Naive thymus-derived CD4-positive, alpha-beta T cell (primary cell): ENCODE results near the gene ABLIM3. TPM values are rescaled to one million over a fixed set of nuclear protein-coding genes. Genes with fewer than 3 reads are reported as not detected.

Source experiments
- ATAC-seq: fragments of 150-1000 bp; cut with Tn5 transposase; 2 replicates; pipeline ENCODE4 v1.10.0; 2021; ENCODE audit warnings: mild to moderate bottlenecking, moderate library complexity
- CTCF ChIA-PET: fragments of 350-600 bp; sonication (Branson Sonifier 250); formaldehyde crosslinking; loops from one replicate; lab custom pipeline; 2021; ENCODE audit warnings: antibody characterized with exemption; lab: Charles Lee
- POLR2A ChIA-PET: fragments of 350-600 bp; sonication (Branson Sonifier 250); formaldehyde crosslinking; loops from one replicate; lab custom pipeline; 2021; ENCODE audit warnings: antibody characterized with exemption, inconsistent platforms; lab: Charles Lee
- DNase-seq, 9 donors: peaks; one replicate each; pipeline versions ENCODE4 v3.0.0 to v3.0.0-alpha.2; 2020 to 2022; ENCODE audit warnings: mixed read lengths in 1 of 9
- H3K27ac ChIP-seq: one replicate; pipeline ENCODE4 v1.7.0; 2013; ENCODE audit warnings: mild to moderate bottlenecking, low read depth, low read length, moderate library complexity
- H3K27me3 ChIP-seq, 2 donors: one replicate each; pipeline ENCODE4 v1.7.0; 2013; ENCODE audit warnings: low read length in 2 of 2, mild to moderate bottlenecking in 2 of 2, moderate library complexity in 2 of 2; ENCODE audit not compliant: control insufficient read depth in 2 of 2, insufficient read depth in 2 of 2
- H3K36me3 ChIP-seq, 3 experiments: 1 replicate in 2 of 3; 2 replicates in 1 of 3; pipeline ENCODE4 v1.7.0; 2013; ENCODE audit warnings: low read length in 3 of 3, mild to moderate bottlenecking in 3 of 3, moderate library complexity in 1 of 3; ENCODE audit not compliant: insufficient read depth in 3 of 3, control insufficient read depth in 2 of 3
- H3K4me1 ChIP-seq, 2 donors: one replicate each; pipeline ENCODE4 v1.7.0; 2013; ENCODE audit warnings: low read length in 2 of 2, mild to moderate bottlenecking in 2 of 2, moderate library complexity in 1 of 2; ENCODE audit not compliant: control insufficient read depth in 2 of 2, insufficient read depth in 2 of 2
- H3K4me3 ChIP-seq: 2 replicates; pipeline ENCODE4 v1.7.0; 2013; ENCODE audit warnings: mild to moderate bottlenecking, low read length
- H3K9me3 ChIP-seq, 3 experiments: 1 replicate in 2 of 3; 2 replicates in 1 of 3; pipeline ENCODE4 v1.7.0; 2013; ENCODE audit warnings: low read length in 3 of 3; ENCODE audit not compliant: control insufficient read depth in 2 of 3
- H3K27ac Mint-ChIP-seq, 9 donors: one replicate each; pipeline ENCODE4 v1.8.0; 2020 to 2022; ENCODE audit warnings: mixed read lengths in 9 of 9, mild to moderate bottlenecking in 8 of 9, moderate library complexity in 5 of 9, inconsistent platforms in 2 of 9
- H3K27me3 Mint-ChIP-seq, 5 donors: one replicate each; pipeline ENCODE4 v1.8.0; 2021 to 2022; ENCODE audit warnings: mixed read lengths in 5 of 5, mild to moderate bottlenecking in 1 of 5
- H3K36me3 Mint-ChIP-seq, 5 donors: one replicate each; pipeline ENCODE4 v1.8.0; 2020 to 2022; ENCODE audit warnings: mixed read lengths in 5 of 5, mild to moderate bottlenecking in 3 of 5, inconsistent platforms in 1 of 5
- H3K4me1 Mint-ChIP-seq, 7 donors: one replicate each; pipeline ENCODE4 v1.8.0; 2020 to 2022; ENCODE audit warnings: mixed read lengths in 7 of 7, mild to moderate bottlenecking in 3 of 7, inconsistent platforms in 1 of 7
- H3K4me3 Mint-ChIP-seq, 10 donors: one replicate each; pipeline ENCODE4 v1.8.0; 2020 to 2022; ENCODE audit warnings: mild to moderate bottlenecking in 10 of 10, mixed read lengths in 10 of 10, moderate library complexity in 6 of 10, inconsistent platforms in 2 of 10
- H3K9me3 Mint-ChIP-seq, 11 donors: one replicate each; pipeline ENCODE4 v1.8.0; 2020 to 2022; ENCODE audit warnings: mixed read lengths in 11 of 11, mild to moderate bottlenecking in 4 of 11, inconsistent platforms in 1 of 11, moderate library complexity in 1 of 11
- intact Hi-C, 2 donors: fragments of 100-400 bp; cut with micrococcal nuclease; formaldehyde crosslinking; loops; one replicate each; pipeline ENCODE4 v1.15.1; 2023
- polyA plus RNA-seq, 2 donors: library from polyadenylated mRNA; unstranded; fragments of 300-500 nt; fragmentation: Illumina TruSeq; gene quantifications; one replicate each; pipeline ENCODE4 v1.2.3, GENCODE V29; 2021
- total RNA-seq, 6 experiments: library from RNA in 5 of 6; stranded (reverse) in 5 of 6; gene quantifications; 1 replicate in 5 of 6; 2 replicates in 1 of 6; pipeline ENCODE4 v1.2.3 and lab custom pipeline; 2021 to 2026

The ABLIM3 gene
- total and polyA plus RNA-seq, 7 experiments from 2014 or later: 0.08 to 1.3 TPM; not detected in 5

GRCh38 chr5:149217803-149218155 lies 76.5 kb downstream of the ABLIM3 start:
- DNase-seq: no peak
- peak overlapping the region in 1 of 9 donors; percentile 16 for H3K27ac Mint-ChIP-seq
- H3K4me3 Mint-ChIP-seq: no peak overlapping the region
- no peak overlapping the region for H3K27ac ChIP-seq
- no peaks in the 10 kb centered on the region for H3K27me3 ChIP-seq
- H3K36me3 Mint-ChIP-seq: no peaks in the 10 kb centered on the region
- H3K36me3 ChIP-seq: no peaks in the 10 kb centered on the region
- H3K9me3 Mint-ChIP-seq: no peaks in the 10 kb centered on the region
- H3K4me1 ChIP-seq: no peaks in the 10 kb centered on the region
- intact Hi-C loops: no loop called here
- no peak overlapping the region for H3K4me3 ChIP-seq
- no peaks in the 10 kb centered on the region for H3K9me3 ChIP-seq
- ChIA-PET CTCF (no interaction called here), POLR2A (no interaction called here)
- no peak for ATAC-seq
- H3K27me3 Mint-ChIP-seq: peaks cover 0 to 9% (median 2%) of the 10 kb centered on the region in 5 donors
- peaks cover 0 to 3% (median 0%) of the 10 kb centered on the region in 7 donors for H3K4me1 Mint-ChIP-seq

- H3K36me3 Mint-ChIP-seq: no peaks in the 10 kb centered on the region
- CTCF ChIA-PET: no interaction called here
- no peak for ATAC-seq
- H3K27ac Mint-ChIP-seq: no peak overlapping the region
- no peak overlapping the region for H3K27ac ChIP-seq
- H3K4me3 ChIP-seq: no peak overlapping the region
- H3K36me3 ChIP-seq: no peaks in the 10 kb centered on the region
- H3K4me1 ChIP-seq: no peaks in the 10 kb centered on the region
- intact Hi-C loops: no loop called here
- no peaks in the 10 kb centered on the region for H3K27me3 ChIP-seq
- no peaks in the 10 kb centered on the region for H3K9me3 ChIP-seq
- peaks cover 0 to 3% (median 0%) of the 10 kb centered on the region in 7 donors for H3K4me1 Mint-ChIP-seq
- POLR2A ChIA-PET: no interaction called here
- H3K27me3 Mint-ChIP-seq: peaks cover 0 to 9% (median 4%) of the 10 kb centered on the region in 5 donors
- no peak overlapping the region for H3K4me3 Mint-ChIP-seq
- DNase-seq: no peak
- H3K9me3 Mint-ChIP-seq: no peaks in the 10 kb centered on the region
These were observed 78.3 kb downstream of the ABLIM3 start for GRCh38 chr5:149219584-149219983.

DNA sequence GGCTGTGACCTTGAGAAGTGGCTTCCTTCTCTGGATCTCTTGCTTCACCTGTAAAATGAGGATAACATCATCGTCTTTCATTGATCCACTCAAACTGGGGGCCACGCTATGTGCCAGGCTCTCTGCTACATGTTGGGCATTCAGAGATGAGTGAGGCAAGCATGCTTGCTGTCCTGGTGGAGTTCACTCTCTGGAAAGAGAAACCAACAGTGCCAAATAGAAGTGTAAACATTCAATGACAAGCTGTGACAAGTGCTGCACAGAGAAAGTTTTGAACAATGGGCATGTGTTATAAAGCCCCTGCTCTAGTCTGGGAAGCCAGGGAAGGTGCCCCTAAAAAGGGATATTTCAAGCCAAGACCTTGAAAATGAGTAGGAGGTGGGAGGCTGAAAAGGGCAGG lies 79.5 kb downstream of the ABLIM3 start:
- no peaks in the 10 kb centered on the region for H3K9me3 Mint-ChIP-seq
- Histone ChIP-seq H3K27ac (no peak overlapping the region), H3K9me3 (no peaks in the 10 kb centered on the region), H3K27me3 (no peaks in the 10 kb centered on the region), H3K4me3 (no peak overlapping the region), H3K36me3 (no peaks in the 10 kb centered on the region), H3K4me1 (no peaks in the 10 kb centered on the region)
- peaks cover 0 to 3% (median 0%) of the 10 kb centered on the region in 7 donors for H3K4me1 Mint-ChIP-seq
- H3K4me3 Mint-ChIP-seq: no peak overlapping the region
- ChIA-PET POLR2A (no interaction called here), CTCF (interaction anchor here (0.6 kb wide), 1 partner anchor 90 kb away, joined by 3 read pairs; no protein-coding TSS in a partner anchor)
- DNase-seq (no peak), ATAC-seq (no peak)
- peaks cover 0 to 9% (median 4%) of the 10 kb centered on the region in 5 donors for H3K27me3 Mint-ChIP-seq
- H3K36me3 Mint-ChIP-seq: no peaks in the 10 kb centered on the region
- intact Hi-C loops: no loop called here
- no peak overlapping the region for H3K27ac Mint-ChIP-seq

GRCh38 chr5:149221326-149221725 lies 80.0 kb downstream of the ABLIM3 start:
- H3K4me1 Mint-ChIP-seq: peaks cover 0 to 3% (median 0%) of the 10 kb centered on the region in 7 donors
- Histone ChIP-seq H3K9me3 (no peaks in the 10 kb centered on the region), H3K27me3 (no peaks in the 10 kb centered on the region), H3K4me3 (no peak overlapping the region), H3K36me3 (no peaks in the 10 kb centered on the region), H3K27ac (no peak overlapping the region), H3K4me1 (no peaks in the 10 kb centered on the region)
- no peak overlapping the region for H3K4me3 Mint-ChIP-seq
- DNase-seq: no peak
- peaks cover 0 to 9% (median 4%) of the 10 kb centered on the region in 5 donors for H3K27me3 Mint-ChIP-seq
- ATAC-seq: no peak
- CTCF ChIA-PET: interaction anchor here (0.6 to 1.4 kb wide), 2 partner anchors 44 to 91 kb away, joined by 3 read pairs; no protein-coding TSS in a partner anchor
- POLR2A ChIA-PET: no interaction called here
- no peaks in the 10 kb centered on the region for H3K9me3 Mint-ChIP-seq
- intact Hi-C loops: no loop called here
- peak overlapping the region in 1 of 9 donors; percentile 8 for H3K27ac Mint-ChIP-seq
- H3K36me3 Mint-ChIP-seq: no peaks in the 10 kb centered on the region

DNA sequence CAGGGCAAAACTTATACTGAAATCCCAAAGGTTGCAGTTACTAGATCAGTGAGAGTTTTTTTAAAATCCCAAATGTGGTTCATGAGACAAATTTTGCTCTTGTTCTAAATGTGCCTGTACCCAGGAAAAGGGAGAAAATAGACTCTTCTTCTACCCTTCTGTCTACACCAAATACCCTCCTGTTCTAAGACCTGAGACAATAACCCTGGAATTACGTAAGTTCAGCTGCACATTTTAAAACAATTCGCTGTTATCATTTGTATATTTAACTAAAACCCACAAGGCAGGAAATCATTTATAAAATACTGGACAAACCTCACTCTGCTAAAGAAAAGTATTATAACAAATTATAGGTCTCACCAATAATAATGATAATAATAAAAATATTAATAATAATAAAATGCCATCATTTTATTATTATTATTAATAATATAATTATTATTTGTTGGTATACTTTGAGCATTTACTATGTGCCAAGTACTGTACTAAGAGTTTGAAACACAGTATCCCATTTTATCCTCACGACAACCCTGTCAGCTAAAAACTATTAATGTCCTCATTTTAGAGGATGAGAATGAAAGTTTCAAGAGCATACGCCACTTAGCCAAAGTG lies 80.5 kb downstream of the ABLIM3 start:
- H3K9me3 ChIP-seq: no peaks in the 10 kb centered on the region
- CTCF ChIA-PET: interaction anchor here (0.5 to 2.4 kb wide), 5 partner anchors 9 to 510 kb away, joined by 3 to 10 read pairs (median 3); partner anchors contain the start of gene ABLIM3
- intact Hi-C loops: no loop called here
- H3K4me3 ChIP-seq: no peak overlapping the region
- Mint-ChIP-seq H3K27me3 (peaks cover 0 to 9% (median 4%) of the 10 kb centered on the region in 5 donors), H3K27ac (no peak overlapping the region), H3K4me3 (no peak overlapping the region), H3K4me1 (peaks cover 0 to 3% (median 0%) of the 10 kb centered on the region in 7 donors), H3K9me3 (no peaks in the 10 kb centered on the region), H3K36me3 (no peaks in the 10 kb centered on the region)
- no peaks in the 10 kb centered on the region for H3K4me1 ChIP-seq
- POLR2A ChIA-PET: no interaction called here
- no peaks in the 10 kb centered on the region for H3K27me3 ChIP-seq
- ATAC-seq: no peak
- H3K27ac ChIP-seq: no peak overlapping the region
- DNase-seq: no peak
- no peaks in the 10 kb centered on the region for H3K36me3 ChIP-seq

DNA sequence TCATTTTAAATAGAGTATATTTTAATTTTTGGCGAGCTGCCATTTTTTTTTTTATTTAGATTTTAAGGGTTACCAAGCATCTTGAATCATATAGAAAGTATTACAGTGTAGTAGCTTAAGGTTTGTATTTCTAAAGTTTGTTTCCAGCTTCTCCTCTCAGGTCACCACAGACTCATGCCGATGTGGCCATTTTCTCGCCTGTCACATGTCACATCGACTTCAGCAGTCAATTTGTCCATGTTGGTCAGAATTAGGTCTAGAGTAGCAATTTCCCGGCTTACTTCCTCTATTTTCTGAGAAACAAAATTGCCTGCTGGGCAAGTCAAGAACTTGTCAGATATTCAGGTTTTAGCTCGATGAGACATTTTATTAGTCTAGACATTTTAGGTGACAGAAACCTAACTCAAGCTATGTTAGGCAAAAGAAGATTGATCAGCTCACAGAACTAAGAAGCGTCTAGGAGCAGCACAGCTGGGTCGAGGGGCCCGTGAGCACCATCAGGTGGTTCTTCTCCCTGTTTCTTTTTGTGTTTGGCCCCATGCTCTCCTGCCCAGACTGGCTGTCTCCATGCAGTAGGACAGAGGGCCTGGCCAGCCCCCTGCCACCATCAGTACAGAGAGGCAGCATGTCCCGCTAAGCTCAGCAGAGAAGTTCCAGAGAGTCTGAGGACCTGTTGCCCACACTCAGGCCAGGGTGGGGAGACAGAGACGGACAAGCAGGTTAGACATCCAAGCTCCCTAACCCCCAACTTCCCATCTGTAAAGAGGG lies 82.0 kb downstream of the ABLIM3 start:
- Mint-ChIP-seq H3K4me1 (peaks cover 0 to 3% (median 0%) of the 10 kb centered on the region in 7 donors), H3K36me3 (no peaks in the 10 kb centered on the region), H3K9me3 (no peaks in the 10 kb centered on the region), H3K27ac (no peak overlapping the region), H3K27me3 (peaks cover 0 to 4% (median 2%) of the 10 kb centered on the region in 5 donors), H3K4me3 (no peak overlapping the region)
- DNase-seq (no peak), ATAC-seq (peak; percentile 34)
- ChIA-PET POLR2A (interaction anchor here (1.1 kb wide), 1 partner anchor 17 kb away, joined by 3 read pairs; no protein-coding TSS in a partner anchor), CTCF (interaction anchor here (0.6 to 2.4 kb wide), 6 partner anchors 11 to 1919 kb away, joined by 3 to 10 read pairs (median 4); partner anchors contain the start of gene ABLIM3)
- Histone ChIP-seq H3K9me3 (no peaks in the 10 kb centered on the region), H3K27ac (no peak overlapping the region), H3K4me3 (no peak overlapping the region), H3K36me3 (no peaks in the 10 kb centered on the region), H3K4me1 (no peaks in the 10 kb centered on the region), H3K27me3 (no peaks in the 10 kb centered on the region)
- intact Hi-C loops: no loop called here
